ENCODE measurements around the gene F12.

The F12 gene

DNA sequence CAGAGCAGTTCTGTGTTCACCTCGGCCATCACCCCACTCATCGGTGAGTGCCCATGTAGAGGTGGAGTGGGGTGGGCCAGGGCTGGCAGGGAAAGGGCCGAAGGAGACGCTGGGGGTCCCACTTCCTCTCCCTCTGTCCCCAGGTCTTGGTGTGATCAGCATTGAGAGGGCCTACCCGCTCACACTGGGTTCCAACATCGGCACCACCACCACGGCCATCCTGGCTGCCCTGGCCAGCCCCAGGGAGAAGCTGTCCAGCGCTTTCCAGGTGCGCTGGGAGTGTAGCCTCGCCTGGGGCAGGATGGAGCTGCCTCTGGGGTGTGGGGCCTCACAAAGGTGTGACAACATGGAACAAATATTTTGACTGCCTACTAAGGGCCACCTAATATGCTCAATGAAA is 12.6 kb downstream of the F12 start:
- H3K4me3 ChIP-seq: no peak overlapping the region
- no peak overlapping the region for H3K27ac ChIP-seq

GRCh38 chr5:177396078-177396477 is 13.3 kb downstream of the F12 start:
- Histone ChIP-seq H3K27ac (no peak overlapping the region), H3K4me3 (no peak overlapping the region)

DNA sequence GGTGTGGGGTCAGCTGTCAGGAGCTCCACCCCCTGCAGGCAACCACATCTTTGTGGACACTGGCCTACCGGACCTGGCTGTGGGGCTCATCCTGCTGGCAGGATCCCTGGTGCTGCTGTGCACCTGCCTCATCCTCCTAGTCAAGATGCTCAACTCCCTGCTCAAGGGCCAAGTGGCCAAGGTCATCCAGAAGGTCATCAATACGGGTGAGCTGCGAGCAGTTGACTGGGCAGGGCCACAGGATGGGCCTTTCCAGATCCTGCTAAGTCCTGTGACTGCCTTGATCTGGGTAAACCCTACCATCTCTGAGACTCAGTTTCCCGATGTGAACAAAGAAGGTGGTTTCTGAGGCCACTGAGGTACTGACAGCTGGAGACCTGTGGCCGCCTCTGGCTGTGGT is 15.4 kb downstream of the F12 start:
- Histone ChIP-seq H3K4me3 (no peak overlapping the region), H3K27ac (no peak overlapping the region)

- Histone ChIP-seq H3K4me3 (no peak overlapping the region), H3K27ac (no peak overlapping the region)
Observed at GRCh38 chr5:177393206-177393765, 16.1 kb downstream of the F12 start.

DNA sequence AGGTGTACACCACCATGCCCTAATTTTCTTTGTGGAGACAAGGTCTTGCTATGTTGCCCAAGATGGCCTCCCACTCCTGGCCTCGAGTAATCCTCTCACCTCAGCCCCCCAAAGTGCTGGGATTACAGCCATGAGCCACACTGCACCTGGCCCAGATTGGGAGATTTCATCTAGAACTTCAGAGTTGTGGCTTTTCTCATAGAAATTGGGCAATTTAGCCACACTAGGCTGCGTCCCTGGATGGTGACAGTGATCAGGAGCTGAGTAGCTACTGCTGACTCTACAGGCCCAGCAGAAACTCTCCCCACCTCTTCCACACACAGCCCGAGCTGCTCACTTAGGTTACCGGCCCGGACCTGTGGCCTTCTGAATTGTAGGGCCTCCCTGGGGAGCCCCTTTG is 16.6 kb downstream of the F12 start:
- no peak overlapping the region for H3K4me3 ChIP-seq
- H3K27ac ChIP-seq: no peak overlapping the region

DNA sequence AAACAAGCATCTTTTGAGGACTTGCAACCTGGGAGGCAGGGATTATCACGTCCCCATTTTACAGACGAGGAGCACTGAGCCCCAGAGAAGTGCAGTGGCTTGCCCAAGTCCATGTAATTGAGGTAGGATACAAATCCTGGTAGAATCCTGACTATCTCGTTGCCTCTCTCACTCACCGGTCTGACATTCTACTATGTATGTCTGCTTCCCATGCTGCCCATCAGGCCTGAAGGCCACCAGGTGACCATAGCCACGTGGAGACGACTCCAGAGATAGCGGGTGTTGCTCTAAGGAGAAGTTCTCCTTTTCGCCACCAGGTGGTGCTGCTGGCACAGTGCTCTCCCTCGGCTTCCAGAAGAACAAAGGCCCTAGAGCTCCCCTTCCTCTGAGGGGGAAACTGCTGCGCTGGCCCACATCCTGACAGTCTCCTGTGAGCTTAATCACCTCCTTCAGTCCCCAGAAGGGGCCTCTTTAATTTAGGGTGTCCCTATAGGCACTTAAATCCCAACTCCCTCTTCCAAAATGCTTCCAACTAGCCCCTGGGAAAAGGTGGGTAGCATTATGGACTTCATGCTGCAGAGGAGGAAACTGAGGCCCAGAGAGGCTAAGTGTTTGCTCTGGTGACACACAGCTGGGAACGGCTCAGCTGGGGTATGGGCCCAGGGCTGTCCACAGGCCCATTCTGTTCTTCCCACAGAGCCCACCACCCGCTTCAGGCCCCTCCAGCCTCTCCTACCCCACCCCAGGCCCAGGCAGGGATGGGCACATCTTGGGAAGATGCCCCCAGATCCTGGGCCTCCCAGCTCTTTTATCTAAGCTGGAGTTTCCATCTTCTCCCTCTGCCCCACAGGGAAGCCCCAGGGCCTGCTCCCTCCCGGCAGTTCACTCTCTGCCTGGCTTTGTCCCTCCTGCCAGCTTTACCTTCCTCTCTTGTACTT is 18.7 kb downstream of the F12 start:
- H3K27ac ChIP-seq: peak overlapping the region in 19 of 21 experiments; percentile 2 to 90 (median 65)
- H3K4me3 ChIP-seq: no peak overlapping the region

DNA sequence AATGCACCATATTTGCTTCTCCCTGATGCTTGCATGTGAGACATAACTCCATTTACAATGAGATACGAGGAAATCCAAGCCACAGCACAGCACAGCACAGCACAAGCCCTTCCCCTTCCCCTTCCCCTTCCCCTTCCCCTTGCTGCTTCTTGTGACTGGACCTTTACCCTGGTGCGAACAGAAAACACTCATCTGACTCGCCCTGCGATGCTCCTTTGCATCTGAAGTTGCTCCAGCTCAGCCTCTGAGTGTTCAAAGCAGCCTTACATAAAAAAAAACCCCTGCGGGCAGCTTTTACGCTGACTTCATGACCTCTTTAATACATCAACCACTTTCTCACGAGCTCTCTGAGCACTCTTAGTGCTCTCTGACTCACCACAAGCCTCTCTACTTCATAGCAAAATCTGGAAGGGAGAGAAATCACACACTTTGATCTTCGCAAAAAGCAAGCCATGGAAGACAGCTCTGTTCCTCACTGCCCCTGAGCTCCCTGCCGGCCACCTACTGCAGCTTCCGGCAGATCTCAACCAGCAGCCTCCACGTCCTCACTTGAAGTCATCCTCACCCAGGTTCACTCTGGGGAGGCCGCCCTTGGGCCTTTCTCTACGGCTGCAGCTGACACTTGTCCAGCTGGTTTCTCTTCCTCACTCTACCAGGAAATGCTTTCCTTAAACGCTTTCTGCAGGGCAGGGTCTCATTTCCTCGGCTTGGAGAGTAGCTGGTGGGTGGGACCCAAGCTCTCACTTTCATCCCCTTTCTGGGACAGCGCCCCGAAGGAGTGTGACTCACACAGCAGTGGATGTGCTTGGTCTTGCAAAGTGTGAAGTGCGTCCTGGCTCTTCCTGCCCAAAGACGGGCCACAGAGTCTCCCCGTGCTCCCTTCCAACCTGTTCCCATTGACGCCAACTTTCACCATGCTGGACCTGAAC is 19.9 kb downstream of the F12 start:
- peak overlapping the region in 1 of 7 experiments; percentile 12 for H3K4me3 ChIP-seq
- H3K27ac ChIP-seq: peak overlapping the region in 19 of 21 experiments; percentile 27 to 90 (median 65)

- H3K4me3 ChIP-seq: peak overlapping the region in 1 of 7 experiments; percentile 12
- H3K27ac ChIP-seq: peak overlapping the region in 17 of 21 experiments; percentile 12 to 90 (median 65)
Observed at GRCh38 chr5:177388521-177389052, 20.8 kb downstream of the F12 start.

DNA sequence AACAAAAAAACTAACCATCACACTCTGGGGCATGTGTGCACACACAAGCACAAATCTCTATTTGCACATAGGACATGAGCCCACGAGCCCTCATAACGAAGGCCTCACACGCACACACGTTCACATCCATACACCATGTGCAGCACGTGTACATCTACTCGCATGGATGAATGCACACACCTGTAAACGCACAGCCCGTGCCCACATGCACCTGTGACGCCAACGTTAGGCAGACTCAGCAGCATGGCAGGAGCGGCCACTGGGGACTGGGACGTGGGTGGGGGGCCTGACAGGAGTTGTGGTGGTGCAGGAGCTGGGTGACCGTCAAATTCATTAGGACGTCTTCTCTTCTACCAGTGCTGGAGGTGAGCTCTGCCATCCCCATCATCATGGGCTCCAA is 22.0 kb downstream of the F12 start:
- Histone ChIP-seq H3K4me3 (no peak overlapping the region), H3K27ac (peak overlapping the region in 1 of 21 experiments; percentile 90)

DNA sequence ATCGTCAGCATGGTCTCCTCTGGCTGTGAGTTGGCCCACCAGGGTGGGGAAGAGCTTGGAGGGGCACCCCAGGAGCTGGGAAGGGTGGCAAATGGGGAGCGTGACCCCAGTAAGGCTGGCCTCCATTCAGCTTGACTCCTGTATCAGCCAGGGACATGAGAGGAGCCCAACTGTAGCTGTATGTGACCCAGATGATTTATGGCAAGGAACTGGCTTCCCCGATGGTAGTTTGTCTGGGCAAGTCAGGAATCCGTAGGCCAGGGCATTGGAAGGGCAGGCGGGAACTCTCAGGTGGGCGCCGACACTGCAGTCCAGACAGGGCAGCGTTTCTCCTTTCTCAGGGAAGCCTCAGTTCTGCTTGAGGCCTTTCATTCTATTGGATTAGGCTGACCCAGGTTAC is 22.8 kb downstream of the F12 start:
- Histone ChIP-seq H3K27ac (peak overlapping the region in 1 of 21 experiments; percentile 47), H3K4me3 (no peak overlapping the region)

DNA sequence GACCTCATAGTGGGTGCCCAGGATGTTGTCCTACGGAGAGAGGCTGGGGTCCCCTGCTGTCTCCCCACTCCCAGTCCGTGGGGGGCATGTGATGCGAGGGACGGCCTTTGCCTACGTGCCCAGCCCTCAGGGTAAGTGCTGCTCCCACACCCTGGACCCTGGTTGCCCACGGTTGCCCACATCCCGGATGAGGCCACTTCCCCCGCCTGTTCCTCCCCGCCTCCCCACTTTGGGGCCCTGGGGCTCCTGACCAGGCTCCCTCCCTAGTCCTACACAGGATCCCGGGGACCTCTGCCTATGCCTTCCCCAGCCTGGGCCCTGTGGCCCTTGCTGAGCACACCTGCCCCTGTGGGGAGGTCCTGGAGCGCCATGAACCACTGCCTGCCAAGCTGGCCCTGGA is 23.6 kb downstream of the F12 start:
- Histone ChIP-seq H3K4me3 (no peak overlapping the region), H3K27ac (peak overlapping the region in 1 of 21 experiments; percentile 47)

DNA sequence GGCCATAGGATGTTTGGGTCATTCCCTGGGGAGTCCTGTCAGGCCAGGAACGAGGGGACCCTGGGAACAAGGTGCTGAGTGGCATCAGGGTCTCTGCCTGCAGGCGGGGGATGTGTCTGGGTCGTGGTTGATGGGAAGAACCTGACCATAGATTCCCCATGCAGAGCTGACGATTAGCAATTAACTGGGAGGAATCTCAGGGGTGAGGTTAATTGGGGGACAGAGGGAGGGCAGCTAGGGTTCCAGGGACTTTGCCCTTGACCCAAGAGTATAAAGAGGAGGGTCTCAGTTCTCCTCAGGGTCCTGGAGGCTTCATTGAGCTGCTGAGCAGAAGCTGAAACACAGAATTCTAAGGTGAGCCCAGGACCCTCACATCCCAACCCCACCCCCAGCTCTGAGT is 25.2 kb downstream of the F12 start, which contains the start of gene SLC34A1:
SLC34A1 (plus strand) TSS at position 301 of the 400 bp plus-strand sequence. CDS start 1,308 bp downstream, outside the sequence.
- no peak within 1 kb of the TSS for H3K27ac ChIP-seq

GRCh38 chr5:177383181-177383580 is 26.2 kb downstream of the F12 start:
- Histone ChIP-seq H3K27ac (no peak overlapping the region), H3K4me3 (no peak overlapping the region)

More for the DNA sequence above, 25.2 kb downstream of the F12 start, which contains the start of gene SLC34A1:
- H3K4me3 ChIP-seq: no peak within 1 kb of the TSS

DNA sequence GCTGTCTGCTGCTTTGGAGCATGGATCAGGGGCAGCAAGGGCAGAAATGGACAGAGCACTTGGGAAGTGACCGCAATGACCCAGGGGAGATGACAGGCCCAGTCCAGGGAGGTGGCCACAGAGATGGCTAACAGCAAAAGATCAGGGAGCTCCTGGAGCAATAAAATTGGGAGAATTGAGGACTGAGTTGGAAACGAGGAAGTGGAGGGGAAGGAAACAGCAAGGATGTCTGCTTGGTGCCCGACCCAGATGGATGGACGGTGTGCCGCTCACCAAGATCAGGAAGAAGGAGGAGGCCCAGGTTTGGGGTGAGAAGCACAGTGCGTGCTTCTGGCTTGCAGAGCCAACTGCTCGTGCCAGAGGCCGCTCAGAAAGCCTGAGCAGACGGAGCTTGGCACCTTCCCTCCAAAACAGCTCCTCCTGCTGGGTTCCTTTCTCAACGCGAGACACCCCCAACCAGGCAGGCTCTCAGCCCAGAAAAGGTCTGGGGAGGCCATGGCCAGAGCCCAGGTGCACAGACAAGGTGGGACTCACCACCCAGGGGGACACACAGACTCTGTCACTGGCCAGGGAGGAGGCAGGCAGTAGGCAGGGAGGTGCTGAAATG is 26.8 kb downstream of the F12 start:
- no peak overlapping the region for H3K27ac ChIP-seq
- no peak overlapping the region for H3K4me3 ChIP-seq

- H3K4me3 ChIP-seq: no peak overlapping the region
- no peak overlapping the region for H3K27ac ChIP-seq
Observed at GRCh38 chr5:177380805-177381126, 28.6 kb downstream of the F12 start.

DNA sequence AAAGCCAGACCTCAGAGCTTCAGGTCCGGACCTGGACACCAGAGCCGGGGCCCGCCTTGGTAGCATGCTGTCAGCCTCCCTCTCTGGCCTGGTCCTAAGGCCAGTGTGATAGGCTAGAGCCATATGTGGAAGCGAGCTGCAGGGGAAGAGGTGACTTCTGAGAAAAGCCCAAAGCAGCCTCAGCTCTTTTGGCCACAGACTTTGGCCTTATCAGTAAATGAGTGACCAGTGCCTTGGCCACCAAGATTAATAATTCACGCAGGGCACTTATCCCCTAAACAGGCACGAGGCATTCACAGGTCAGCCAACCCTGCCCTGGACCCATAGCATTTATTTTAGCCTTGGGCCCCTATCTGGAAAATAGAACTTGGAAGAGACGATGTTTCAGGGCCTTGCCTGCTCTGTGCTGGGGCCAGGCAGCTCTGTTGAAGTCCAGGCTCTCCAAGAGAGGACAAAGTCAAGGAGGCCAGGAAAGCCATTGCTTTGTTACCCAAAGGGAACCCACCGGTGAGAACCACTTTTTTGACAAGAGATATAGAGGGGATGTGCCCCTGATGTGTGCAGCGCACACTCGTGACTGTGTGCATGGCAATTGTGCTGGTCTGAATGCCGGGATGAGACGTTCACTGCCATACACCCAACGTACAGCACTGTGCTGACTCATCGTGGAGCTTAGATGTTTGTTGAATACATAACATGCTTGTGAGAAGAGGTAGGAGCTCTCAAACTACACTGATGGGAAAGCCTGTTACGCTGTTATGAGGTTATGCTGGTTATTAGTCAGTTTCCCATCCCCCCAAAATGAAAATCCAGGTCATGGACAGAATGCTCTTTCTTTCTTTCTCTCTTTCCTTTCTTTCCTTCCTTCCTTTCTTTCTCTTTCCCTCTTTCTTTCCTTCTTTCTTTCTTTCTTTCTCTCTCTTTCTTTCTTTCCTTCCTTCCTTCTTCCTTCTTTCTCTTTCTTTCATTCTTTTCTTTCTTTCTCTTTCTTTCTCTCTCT is 30.2 kb downstream of the F12 start:
- no peak overlapping the region for H3K4me3 ChIP-seq
- peak overlapping the region in 1 of 21 experiments; percentile 51 for H3K27ac ChIP-seq

- Histone ChIP-seq H3K4me3 (no peak overlapping the region), H3K27ac (peak overlapping the region in 1 of 21 experiments; percentile 51)
Observed at GRCh38 chr5:177377851-177378776, 31.2 kb downstream of the F12 start.
